Measurements from ENCODE around the gene BFSP2.

The BFSP2 gene

DNA sequence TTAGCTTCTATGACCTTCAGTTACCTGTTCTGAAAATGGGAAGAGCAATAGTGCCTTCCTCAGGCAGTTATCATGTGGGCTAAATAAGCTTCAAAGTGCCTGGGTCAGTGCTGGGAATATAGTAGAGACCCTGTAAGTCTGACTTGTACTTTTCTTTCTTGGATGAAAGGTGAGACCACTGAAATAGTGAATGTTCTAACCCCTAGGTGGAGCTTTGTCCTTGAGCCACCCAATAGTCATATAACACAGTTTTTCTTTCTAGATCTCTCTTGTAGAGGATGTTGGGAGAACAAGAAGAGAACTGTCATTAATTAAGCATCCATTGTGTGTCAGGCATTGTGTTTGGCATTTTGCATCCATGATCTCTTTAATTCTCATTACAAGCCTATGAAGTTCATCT, 13.0 kb upstream of the BFSP2 start:
- ChIA-PET POLR2A (no interaction called here), CTCF (interaction anchor here (1.1 to 1.3 kb wide), 2 partner anchors 12 to 16 kb away, joined by 3 to 4 read pairs; no protein-coding TSS in a partner anchor)
- peak; percentile 23 for TF ChIP-seq CTCF (IDR thresholded peaks at IDR 0.05; ENCODE audit: control extremely low read depth, extremely low read depth, low read depth, missing control alignments)
- DNase-seq (ENCODE audit: extremely low spot score): no peak

DNA sequence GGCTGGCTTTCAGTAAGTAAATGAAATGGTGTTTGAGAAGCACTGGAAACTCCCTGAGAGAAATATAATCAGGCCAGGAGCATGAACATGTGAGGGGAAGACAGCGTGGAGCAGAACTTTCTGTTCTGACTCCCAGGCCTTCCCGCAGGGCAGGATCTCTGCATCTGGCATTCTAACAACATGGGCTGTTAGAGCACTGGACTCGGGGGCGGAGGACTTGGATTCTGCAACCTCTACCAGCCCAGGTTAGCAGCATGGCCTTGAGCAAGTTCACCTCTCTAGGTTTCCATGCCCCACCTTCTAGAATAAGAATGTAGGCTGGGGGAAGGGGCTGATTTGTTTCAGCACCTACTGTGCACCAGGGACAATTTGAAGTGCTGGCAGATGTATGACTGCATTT, 12.5 kb upstream of the BFSP2 start:
- DNase-seq (ENCODE audit: extremely low spot score): no peak
- TF ChIP-seq CTCF (IDR thresholded peaks at IDR 0.05; ENCODE audit: control extremely low read depth, extremely low read depth, low read depth, missing control alignments): no peak
- POLR2A ChIA-PET: no interaction called here
- CTCF ChIA-PET: interaction anchor here (1.3 kb wide), 1 partner anchor 12 kb away, joined by 4 read pairs; no protein-coding TSS in a partner anchor

DNA sequence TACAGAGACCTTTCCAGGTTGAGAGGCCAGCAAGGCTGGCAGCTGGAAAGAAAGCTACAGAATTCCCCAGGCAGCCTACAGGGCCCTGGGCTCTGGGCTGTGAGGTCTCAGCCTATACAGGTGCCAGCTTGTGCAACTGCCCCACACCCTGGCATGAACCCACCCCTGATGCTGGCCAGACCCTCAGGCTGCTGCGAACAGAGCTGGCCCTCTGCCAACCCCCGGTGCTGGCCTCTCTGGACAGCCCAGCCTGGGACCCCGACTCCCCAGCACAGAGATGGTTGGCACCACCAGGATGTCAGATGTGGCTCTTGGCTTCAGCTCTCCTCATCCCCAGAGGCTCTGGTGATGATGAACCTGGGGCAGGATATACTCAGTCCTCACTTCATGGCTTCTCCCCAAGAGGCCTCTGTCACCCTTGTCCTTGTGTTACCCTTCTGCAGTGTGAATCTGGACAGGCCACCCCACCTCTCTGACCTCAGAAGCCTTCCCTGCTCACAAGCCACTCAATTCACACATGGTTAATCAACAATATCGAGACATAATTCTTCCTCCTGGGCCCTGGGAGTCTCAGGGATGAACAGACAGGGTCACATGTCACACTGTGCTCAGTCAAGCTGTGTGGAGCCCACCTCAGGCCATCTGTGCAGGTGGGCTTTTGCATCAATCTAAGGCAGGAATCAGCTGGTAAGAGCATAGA, 11.0 kb upstream of the BFSP2 start:
- no peak for DNase-seq (ENCODE audit: extremely low spot score)
- POLR2A ChIA-PET: no interaction called here
- TF ChIP-seq CTCF (IDR thresholded peaks at IDR 0.05; ENCODE audit: control extremely low read depth, extremely low read depth, low read depth, missing control alignments): no peak
- CTCF ChIA-PET: interaction anchor here (1.0 to 2.2 kb wide), 5 partner anchors 7 to 347 kb away, joined by 3 to 8 read pairs (median 4); partner anchors contain the start of gene BFSP2

- no peak for TF ChIP-seq CTCF (IDR thresholded peaks at IDR 0.05; ENCODE audit: control extremely low read depth, extremely low read depth, low read depth, missing control alignments)
- ChIA-PET CTCF (interaction anchor here (1.3 to 3.2 kb wide), 6 partner anchors 8 to 659 kb away, joined by 4 to 11 read pairs (median 6); partner anchors contain the start of gene BFSP2), POLR2A (no interaction called here)
- DNase-seq (ENCODE audit: extremely low spot score): no peak
Measured at GRCh38 chr3:133390715-133391114, 9.1 kb upstream of the BFSP2 start.

- CTCF ChIA-PET: interaction anchor here (1.2 to 3.2 kb wide), 2 partner anchors 11 to 94 kb away, joined by 3 to 11 read pairs; no protein-coding TSS in a partner anchor
- no peak for DNase-seq (ENCODE audit: extremely low spot score)
- POLR2A ChIA-PET: no interaction called here
- no peak for TF ChIP-seq CTCF (IDR thresholded peaks at IDR 0.05; ENCODE audit: control extremely low read depth, extremely low read depth, low read depth, missing control alignments)
Measured at GRCh38 chr3:133393204-133393603, 6.7 kb upstream of the BFSP2 start.

GRCh38 chr3:133393691-133394474, 6.0 kb upstream of the BFSP2 start:
- TF ChIP-seq CTCF (IDR thresholded peaks at IDR 0.05; ENCODE audit: control extremely low read depth, extremely low read depth, low read depth, missing control alignments): no peak
- no peak for DNase-seq (ENCODE audit: extremely low spot score)
- CTCF ChIA-PET: interaction anchor here (2.4 kb wide), 1 partner anchor 9 kb away, joined by 8 read pairs; no protein-coding TSS in a partner anchor
- POLR2A ChIA-PET: no interaction called here
